Measurements from ENCODE around the gene PSMG1.
"Not testable (repeated sequence)": the region's sequence is repeated elsewhere in the genome, so short reads cannot be mapped to it uniquely, and the experiment has no call there.

Gene PSMG1, protein sequence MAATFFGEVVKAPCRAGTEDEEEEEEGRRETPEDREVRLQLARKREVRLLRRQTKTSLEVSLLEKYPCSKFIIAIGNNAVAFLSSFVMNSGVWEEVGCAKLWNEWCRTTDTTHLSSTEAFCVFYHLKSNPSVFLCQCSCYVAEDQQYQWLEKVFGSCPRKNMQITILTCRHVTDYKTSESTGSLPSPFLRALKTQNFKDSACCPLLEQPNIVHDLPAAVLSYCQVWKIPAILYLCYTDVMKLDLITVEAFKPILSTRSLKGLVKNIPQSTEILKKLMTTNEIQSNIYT

DNA sequence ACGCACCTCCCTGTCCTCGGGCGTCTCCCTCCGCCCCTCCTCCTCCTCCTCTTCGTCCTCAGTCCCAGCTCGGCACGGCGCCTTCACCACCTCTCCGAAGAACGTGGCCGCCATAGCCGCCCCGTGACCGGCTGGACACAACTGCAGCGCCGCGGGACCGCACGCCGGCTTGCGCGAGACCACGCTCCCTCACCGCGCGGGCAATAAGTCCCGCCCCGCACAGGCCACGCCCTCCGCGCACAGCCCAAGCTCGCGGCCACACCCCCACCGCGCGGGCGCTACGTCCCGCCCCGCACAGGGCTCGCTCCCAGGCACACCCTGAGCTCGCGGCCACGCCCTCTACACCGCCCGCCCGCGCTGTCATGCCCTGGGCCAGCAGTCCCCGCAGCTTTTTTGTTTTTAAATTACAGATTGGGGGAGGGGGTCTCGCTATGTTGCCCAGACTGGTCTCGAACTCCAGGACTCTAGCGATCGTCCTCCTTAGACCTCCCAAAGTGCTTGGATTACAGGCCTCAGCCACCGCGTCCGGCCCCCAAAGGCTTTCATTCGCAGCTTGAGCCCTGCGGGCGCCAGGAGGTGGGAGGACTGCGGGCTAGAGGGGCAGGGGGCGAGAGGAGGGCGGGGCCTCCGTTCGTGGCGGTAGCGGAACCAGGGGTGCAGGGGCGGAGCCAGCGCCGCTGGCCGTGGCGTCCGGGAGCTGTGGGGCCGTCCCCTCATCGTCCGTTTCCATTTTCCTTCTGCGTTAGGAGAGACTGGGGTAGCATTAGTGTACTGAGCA, at the start of gene PSMG1:
Gene PSMG1 (minus strand): TSS at position 180 of the 778 bp plus-strand sequence. CDS start 66 bp downstream, at position 114.
- DNase-seq, result peak; percentile 98

DNA sequence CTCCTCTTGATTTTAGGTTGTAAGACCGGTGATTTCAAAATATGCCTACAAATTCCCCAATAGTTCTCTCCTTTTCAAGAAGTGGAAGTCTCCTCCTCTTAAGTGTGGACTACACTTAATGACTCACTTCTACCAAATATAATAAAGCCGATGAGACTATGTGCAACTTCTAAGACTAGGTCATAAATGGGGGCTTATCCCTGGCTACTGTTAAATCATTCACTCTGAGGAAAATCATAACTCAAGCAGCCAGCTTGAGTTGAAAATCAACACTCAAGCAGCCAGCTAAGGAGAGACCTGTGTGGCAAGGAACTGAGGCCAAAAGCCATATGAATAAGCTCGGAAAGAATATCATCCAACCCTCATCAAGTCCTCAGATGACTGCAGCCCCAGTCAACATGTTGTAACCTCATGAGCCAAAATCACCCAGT, 49.6 kb upstream of the PSMG1 start:
- no peak for DNase-seq

DNA sequence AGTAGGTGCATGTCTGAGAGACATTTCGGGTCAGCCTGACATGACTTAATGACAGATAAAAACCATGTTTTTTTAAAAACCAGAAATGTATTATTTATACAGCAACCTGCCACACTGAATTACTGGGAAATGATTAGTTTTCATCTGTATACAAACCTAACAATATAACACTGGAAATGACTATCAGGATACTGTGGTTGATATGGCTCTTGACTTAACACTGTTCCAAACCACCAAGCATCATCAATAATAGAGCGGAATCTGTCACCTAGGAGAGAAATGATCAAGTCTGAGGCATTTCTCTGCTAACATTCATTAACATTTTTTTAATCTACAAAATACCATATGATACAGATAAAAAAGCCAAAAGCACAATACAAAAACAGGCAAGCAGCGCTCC, 41.7 kb upstream of the PSMG1 start:
- DNase-seq, result no peak

DNA sequence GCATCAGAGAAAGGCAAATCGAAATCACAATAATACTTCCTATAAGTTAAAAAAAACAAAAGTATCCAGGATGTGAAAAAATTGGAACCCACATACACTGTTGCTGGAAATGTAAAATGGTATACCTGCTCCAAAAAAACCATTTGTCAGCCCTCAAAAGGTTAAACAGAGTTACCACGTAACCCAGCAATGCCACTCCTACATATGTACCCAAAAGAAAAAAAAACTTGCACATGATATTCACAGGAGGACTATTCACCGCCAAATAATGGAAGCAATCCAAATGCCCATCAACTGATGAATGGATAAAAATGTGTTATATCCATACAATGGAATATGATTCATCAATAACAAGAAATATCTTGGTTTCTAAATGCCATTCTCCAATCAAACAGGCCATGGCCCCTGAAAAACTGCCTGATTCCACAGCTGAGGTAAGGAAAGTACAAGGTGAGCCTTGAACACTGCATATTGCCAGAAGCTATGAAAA, 38.8 kb upstream of the PSMG1 start:
- DNase-seq, result no peak

DNA sequence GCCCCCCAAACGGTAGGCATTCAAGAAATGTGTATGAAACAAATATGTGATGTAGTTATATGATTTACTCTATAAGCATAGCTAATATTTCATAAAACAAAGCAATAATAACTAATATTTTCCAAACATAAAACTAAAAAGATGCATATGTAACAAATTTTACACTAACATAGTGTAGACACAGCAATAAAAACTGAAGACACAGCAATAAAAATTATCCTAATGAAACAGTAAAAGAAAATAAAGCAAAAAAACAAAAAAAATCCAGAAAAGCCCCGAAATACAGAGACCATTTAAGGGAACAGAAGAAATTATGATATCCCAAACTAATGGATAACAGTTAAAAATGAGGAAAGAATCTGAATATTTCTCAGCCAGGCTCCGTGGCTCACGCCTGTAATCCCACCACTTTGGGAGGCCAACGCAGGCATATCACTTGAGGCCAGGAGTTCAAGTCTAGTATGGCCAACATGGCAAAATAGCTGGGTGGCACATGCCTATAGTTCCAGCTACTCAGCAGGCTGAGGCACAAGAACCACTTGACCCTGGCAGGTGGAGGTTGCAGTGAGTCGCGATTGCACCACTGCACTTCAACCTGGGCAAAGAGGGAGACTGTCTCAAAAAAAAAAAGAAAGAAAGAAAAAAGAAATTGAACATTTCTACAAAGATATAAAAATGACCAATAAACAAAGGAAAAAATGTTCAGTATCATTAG, 38.2 kb upstream of the PSMG1 start:
- no peak for DNase-seq

DNA sequence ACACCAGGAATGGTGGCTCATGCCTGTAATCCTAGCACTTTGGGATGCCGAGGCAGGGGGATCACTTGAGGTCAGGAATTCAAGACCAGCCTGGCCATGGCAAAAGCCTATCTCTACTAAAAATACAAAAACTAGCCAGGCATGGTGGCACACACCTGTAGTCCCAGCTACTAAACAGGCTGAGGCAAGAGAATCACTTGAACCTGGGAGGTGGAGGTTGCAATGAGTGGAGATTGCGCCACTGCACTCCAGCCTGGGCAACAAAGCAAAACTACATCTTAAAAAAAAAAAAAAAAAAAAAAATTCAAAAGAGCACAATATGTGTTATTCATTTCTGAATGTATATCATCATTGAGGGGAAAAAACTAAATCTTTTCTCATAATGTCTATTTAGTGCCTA, 37.6 kb upstream of the PSMG1 start:
- DNase-seq, result not testable (repeated sequence)

DNA sequence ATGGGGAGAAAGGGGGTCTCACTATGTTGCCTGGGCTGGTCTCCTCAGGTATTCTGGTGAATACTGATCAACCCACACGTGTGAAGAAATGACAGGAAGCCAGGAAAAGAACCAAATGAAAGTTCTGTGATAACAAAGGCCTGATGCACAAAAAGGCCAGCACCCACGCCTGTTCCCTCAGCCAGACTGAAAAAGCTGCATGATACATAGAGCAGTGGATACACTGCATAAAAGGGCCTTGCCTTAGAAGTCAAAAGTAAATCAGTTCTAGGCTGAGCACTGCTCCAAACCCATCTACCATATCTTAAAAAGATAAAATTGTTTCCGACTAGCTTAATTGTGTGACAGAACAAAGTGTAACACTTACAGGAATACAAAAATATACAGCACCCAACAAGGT, 36.9 kb upstream of the PSMG1 start:
- DNase-seq, result no peak

DNA sequence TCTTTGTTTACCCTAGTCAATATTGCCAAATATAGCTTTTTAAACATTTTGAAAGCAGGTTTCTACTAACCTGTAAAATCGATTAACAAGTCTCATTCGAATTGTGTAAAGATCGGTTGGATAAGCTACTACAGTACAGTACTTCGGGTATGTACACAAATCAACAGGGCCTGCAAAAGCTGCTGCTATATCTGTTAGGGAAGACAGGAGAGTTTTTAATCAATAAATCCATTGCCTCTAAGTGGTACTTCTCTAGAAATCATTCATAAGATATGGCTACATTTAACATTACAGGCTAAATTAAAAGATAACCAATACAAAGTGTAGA, 34.8 kb upstream of the PSMG1 start:
- no peak for DNase-seq

DNA sequence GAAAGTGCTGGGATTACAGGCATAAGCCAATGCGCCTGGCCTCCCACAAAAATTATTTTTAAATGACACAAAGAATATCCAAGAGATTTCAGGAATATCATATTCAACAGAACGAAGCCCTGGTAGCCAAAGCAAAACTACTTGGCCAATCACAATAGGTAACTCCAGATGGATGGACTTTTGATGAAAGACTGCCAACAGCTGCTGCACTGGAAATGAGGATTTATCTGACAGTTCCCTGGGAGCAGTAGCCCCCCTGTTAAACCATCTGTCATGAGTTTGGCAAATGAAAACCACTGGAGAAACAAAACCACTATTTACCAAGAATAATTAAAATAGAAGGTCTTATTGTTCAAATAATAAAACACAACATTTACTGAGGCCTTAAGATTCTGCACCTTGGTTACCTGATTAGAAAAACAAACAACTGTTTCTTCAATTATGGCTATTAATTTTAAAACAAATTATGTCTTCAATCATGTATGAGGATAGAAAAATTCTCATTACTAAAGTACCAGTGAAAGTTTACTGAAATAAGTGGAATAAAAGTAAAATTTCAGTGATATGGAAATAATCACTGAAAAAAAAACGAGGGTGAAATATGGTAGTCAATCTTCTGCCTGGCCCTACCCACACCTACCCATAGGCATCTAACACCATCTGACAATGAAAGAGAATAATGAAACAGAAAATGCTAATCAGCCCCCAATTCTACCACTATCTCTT, 34.3 kb upstream of the PSMG1 start:
- no peak for DNase-seq

DNA sequence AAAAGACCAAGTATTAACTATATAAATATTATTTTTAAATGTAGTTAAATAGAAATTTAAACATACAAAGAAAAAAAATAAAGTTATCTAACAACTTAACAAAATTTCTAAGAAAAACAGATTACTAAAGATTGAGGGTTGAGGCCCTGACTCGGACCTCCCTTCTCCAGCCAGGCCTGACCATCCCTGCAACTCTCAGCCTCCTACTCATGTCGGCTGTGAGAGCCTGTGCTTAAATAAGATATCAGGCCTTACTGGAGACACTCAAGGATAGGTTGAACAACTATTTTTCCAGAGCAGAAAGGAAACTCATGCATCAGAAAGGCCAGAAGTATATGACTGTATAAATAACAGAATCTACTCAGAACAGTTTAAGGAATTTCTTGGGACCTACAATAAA, 33.0 kb upstream of the PSMG1 start:
- DNase-seq, result no peak

DNA sequence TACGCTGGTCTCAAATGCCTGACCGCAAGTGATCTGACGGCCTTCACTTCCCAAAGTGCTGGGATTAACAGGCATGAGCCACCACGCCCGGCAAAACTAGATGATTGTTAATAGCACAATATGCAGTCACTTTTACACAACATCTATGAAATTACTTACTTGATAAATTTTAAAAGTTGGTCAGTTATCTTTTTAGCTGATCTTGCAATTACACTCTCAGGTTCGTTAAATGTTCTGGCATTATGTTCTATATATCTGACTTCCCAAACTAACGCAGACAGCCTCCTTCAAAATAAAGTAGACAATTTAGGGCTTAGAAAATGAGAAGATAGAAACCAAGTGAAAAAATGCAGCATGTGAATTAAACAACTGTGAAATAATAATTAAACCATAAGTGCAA, 31.8 kb upstream of the PSMG1 start:
- DNase-seq, result no peak

DNA sequence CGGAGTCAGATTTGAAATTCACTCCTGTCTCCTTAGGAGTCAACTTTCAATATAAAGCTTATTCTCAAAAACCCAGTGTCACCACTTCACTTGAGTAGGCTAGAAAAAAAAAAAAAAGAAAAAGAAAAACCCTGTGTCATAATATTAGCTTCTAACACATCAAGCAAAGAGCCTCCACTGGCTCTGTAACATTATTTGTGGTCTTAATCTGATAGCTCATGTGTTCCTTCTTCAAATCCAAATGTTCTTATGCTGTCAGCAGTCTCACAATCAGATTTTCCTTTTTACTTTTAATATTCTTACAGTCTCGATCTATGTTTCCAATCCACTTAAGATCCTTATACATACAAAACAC, 26.1 kb upstream of the PSMG1 start:
- no peak for DNase-seq

DNA sequence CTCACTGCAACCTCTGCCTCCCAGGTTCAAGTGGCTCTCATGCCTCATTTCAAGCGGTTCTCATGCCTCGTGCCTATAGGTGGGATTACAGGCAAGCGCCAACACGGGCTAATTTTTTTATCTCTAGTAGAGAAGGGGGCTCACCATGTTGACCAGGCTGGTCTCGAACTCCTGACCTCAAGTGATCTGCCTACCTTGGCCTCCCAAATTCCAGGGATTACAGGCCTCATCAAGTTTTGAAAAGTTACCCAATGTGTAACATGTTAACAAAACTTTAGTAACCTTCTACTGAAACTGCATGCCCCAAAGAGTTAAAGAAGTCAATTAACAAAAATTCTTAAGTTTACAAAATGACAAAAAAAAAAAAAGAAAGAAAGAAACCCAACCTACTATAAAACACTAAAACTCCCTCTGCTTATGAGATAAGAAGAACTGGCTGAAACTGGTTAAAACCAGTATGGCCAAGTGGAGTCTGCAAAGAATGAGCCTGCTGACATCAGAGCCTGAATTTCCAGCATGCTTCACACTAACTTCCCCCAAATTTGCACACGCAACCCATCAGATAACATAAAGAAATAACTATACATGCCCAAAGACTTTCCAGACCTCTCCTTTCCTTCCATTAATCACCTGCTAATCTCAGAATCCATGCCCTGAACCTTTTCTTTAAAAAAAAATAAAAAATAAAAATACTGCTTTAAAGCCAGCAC, 25.5 kb upstream of the PSMG1 start:
- no peak for DNase-seq

DNA sequence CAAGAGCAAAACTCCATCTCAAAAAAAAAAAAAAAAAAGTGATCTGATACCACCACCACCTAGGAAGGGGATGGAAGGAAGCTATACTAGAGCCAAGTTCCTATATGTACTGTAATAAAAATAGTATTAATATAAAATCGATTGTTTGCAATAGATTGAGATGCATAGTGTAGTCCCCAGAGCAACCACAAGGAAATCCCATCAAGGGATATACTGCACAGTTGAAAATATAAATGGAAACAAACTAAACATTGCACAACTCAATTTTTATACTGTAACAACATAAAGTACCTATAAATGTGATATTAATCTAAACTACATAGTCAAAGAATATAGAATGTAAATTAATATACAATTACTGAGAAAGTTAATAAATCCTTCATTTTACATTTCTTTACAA, 20.9 kb upstream of the PSMG1 start:
- DNase-seq, result no peak

DNA sequence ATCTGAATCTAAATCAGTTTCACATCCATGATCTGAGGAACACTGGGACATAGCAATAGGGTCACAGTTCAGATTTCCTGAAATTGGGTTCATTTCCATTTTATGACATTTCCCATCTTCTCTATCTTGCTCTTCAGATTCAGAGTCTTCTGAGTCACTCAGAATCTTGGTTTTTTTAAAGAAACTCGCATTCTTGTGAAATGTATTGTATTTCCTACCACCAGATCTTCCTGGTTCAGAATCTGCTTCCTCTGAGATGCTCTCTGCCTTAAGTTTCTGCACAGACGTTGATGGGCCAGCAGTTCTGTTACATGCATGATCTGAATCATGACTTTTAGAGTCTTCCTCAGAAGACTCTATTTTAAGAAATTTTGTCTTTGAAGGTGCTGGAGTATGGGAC, 15.5 kb upstream of the PSMG1 start:
- DNase-seq, result no peak

DNA sequence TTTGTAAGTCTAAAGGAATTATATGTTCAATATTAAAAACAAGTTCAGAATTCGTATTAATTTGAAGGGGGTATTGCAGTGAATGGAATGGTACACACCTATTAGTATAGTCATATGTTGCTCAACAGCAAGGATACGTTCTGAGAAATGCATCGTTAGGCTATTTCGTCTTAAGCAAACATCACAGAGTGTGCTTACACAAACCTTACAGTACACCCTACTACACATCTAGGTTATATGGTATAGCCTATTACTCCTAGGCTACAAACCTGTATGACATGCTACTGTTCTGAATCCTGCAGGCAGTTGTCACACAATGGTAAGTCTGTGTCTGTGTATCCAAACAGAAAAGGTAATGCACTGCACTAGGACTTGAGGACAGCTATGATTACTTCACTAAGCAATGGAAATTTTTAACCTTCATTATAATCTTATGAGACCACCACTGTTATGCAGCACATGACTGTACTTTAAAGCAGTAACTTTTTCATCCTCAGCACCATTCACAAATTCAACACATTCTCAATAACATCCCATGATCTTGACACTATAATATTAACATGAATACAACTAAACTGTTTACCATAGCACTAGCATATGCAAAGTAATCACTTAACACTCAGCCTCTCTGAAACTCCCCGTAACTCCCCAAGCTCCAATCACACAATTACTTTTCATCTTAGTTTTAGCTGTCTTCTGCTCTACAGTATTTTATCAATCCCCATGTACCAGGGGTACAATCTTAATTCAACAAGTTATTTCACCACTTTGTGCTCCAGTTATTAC, 14.4 kb upstream of the PSMG1 start:
- DNase-seq, result no peak

DNA sequence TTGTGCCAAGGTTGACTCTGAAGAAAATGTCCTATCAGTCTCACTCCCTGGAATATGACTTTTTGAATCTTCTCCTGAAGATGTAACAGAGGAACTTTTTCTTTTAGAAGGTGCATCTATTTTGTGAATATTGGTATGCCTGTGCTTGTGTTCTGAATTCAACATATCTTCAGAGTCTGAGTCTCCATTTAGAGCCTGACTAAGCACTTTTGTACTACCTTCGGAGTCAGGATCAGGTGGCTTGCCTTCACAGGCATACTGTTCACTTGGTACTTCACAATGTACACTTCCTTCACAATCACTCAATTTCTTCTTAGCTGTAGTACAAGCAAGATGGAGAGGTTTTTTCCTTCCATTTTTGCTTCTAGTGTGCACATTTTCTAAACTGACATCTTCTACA, 13.6 kb upstream of the PSMG1 start:
- no peak for DNase-seq

DNA sequence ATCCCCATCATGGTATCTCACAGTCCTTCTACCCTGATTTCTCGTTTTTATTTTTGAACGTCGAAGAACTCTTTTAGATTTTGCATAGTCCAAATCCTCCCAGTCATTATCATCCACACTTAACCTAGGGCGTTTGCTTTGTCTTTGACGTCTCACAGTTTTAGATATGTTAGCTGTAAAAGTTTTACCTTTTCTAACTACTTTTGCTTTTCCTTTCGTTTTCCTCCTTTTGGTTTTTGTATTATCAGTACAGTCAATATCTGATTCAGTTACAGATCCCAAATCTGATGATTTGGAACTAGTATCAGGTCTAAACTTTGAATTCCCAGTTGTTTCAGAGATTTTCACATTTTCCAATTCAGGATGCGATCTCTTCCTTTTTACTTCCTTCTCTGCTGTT, 13.1 kb upstream of the PSMG1 start:
- no peak for DNase-seq

DNA sequence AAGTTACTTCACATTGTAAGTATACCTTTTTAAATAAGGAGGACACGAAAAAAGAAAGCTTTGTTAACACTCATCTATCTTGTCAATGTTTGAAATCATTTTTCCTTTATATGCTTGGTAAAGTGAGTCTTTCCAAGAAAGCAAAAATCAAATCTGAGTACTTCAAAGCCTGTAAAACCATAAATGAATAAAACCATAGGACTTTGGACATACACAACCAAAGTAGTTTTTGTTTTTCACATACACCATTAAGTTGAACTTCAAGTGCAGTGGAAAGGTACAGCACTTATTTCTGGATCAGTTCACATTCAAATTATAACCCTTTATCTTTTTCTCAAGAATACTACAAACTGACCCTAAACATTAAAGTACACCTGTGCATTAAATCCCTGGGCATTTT, 10.1 kb upstream of the PSMG1 start:
- DNase-seq, result no peak

DNA sequence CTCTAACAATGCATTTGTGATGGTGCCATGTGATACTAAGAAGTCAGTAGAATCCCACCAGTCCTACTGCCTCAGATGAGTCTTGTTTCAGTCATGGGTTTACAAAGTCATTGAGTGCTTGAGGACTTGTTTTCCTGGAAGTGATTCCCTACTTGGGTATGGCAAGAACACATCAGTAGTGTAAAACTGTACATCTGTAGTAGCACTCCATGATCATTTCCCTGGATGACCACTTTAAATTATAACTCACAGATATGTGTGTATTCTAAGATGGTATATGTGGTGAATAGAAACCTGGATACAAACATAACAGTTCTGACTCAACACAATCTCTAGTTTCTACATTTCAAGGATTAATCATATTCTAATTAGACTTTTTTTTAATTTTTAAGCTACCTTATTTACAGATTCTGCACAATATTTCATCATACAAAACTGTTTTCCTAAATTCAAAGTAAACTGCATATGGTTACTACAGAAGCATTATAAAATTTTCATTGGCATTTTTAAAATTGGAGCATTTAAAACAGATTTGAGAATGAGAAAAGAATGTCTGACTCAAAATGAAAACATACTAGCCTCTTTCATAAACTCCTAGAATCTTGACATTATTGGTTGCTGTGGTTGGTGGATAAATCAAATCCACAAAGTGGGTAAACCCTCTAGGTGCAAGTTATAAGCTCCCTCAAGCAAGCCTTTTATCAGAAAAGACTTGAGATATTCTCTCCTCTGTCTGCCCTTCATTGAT, 6.8 kb upstream of the PSMG1 start:
- no peak for DNase-seq

DNA sequence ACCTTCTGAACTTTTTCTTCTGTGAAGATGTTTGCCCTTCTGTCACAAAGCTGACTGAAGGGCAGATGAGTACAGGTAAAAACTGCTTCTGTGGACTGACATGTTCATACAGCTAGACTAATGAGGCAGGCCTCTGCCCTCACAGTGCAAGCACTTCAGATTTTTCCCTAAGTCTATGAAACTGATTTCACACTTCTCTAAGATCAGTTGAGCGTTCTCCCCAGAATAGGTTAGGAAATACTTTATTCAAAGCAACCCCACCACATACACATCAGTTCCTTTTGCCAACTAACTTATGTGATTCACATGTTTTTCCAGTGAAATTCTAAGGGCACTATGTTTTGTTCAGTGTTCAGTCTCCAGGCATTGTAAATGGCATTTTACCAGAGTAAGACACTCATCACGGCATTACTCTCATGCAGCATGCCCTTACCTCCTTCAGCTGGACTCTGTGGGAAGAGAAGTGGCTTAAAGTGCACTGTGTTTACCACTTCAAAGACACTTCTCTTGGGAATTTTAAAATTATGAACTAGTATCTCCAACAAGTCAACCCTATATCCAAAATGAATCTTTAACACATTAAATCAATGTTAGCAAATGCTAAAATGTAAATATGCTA, 5.4 kb upstream of the PSMG1 start:
- no peak for DNase-seq
